Stimulated activated CD4-positive, alpha-beta T cell treated with anti-CD3 and anti-CD28 coated beads, Interleukin-2, amount 100 ng/mL, for 4 hours (primary cell): ENCODE data around the gene PRSS2.

Experiments
- DNase-seq: peaks from one replicate; pipeline ENCODE4 v3.0.0-alpha.2; 2020; ENCODE audit warnings: low read depth

Gene PRSS2

DNA sequence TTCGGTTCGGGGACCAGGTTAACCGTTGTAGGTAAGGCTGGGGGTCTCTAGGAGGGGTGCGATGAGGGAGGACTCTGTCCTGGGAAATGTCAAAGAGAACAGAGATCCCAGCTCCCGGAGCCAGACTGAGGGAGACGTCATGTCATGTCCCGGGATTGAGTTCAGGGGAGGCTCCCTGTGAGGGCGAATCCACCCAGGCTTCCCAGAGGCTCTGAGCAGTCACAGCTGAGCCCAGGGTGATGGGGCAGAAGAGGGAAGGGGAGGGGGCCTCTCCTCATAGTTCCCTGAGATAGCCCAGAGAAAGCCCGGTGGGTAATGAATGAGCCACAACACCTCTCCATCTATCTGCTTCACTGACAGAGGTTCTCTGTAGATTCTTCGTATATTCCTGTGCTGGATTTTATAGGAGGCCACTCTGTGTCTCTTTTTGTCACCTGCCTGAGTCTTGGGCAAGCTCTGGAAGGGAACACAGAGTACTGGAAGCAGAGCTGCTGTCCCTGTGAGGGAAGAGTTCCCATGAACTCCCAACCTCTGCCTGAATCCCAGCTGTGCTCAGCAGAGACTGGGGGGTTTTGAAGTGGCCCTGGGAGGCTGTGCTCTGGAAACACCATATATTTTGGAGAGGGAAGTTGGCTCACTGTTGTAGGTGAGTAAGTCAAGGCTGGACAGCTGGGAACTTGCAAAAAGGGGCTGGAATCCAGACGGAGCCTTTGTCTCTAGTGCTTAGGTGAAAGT lies 16.4 kb downstream of the PRSS2 start:
- DNase-seq, result no peak

DNA sequence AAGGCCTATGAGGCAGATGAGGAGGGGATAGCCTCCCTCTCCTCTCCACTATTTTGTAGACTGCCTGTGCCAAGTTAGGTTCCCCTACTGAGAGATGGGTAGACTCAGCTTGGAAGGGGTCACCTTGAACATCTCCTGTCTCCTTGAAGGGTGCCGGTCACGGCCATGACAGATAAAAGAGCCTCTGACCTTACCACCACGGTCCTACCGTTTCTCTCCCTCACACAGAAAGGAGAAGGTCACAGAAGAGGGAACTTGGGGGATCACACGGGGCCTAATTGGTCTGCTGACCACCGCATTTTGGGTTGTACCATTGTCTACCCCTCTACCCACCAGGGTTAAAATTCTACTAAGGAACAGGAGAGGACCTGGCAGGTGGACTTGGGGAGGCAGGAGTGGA lies 17.0 kb downstream of the PRSS2 start:
- no peak for DNase-seq

GRCh38 chr7:142788303-142789289 lies 17.8 kb downstream of the PRSS2 start:
- no peak for DNase-seq

GRCh38 chr7:142789441-142789840 lies 18.7 kb downstream of the PRSS2 start:
- no peak for DNase-seq

- no peak for DNase-seq
Measured at GRCh38 chr7:142790056-142790455, 19.3 kb downstream of the PRSS2 start.

DNA sequence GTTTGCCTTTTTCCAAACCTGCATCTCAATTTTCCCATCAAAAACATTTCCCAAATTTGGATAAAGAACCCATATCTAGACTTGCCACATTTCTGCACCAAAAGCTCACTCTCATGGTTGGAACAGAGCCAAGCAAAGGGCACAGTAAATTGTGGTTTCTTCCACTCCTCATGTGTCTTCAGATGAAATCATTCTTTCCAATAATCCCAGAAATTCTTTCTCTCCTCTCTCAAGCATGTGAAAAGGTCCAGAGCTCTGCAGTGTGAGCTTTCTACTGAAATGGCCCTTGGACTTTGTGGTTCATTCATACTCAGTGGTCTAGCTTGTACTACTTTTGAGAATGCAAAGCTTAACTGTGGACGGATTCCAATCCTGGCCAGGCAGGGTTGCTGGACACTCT lies 19.8 kb downstream of the PRSS2 start:
- no peak for DNase-seq

DNA sequence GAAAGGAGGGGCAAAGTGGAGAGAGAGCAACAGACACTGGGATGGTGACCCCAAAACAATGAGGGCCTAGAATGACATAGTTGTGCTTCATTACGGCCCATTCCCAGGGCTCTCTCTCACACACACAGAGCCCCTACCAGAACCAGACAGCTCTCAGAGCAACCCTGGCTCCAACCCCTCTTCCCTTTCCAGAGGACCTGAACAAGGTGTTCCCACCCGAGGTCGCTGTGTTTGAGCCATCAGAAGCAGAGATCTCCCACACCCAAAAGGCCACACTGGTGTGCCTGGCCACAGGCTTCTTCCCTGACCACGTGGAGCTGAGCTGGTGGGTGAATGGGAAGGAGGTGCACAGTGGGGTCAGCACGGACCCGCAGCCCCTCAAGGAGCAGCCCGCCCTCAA lies 20.7 kb downstream of the PRSS2 start:
- DNase-seq, result no peak

DNA sequence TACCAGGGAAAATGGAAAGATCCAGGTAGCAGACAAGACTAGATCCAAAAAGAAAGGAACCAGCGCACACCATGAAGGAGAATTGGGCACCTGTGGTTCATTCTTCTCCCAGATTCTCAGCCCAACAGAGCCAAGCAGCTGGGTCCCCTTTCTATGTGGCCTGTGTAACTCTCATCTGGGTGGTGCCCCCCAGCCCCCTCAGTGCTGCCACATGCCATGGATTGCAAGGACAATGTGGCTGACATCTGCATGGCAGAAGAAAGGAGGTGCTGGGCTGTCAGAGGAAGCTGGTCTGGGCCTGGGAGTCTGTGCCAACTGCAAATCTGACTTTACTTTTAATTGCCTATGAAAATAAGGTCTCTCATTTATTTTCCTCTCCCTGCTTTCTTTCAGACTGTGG lies 21.4 kb downstream of the PRSS2 start:
- DNase-seq, result no peak

DNA sequence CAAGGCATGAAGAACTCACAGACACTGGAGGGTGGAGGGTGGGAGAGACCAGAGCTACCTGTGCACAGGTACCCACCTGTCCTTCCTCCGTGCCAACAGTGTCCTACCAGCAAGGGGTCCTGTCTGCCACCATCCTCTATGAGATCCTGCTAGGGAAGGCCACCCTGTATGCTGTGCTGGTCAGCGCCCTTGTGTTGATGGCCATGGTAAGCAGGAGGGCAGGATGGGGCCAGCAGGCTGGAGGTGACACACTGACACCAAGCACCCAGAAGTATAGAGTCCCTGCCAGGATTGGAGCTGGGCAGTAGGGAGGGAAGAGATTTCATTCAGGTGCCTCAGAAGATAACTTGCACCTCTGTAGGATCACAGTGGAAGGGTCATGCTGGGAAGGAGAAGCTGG lies 21.8 kb downstream of the PRSS2 start:
- DNase-seq, result no peak

GRCh38 chr7:142793156-142793555 lies 22.4 kb downstream of the PRSS2 start:
- no peak for DNase-seq

GRCh38 chr7:142795339-142795863 lies 24.6 kb downstream of the PRSS2 start:
- peak; percentile 69 for DNase-seq

GRCh38 chr7:142796001-142796500 lies 25.3 kb downstream of the PRSS2 start:
- DNase-seq, result no peak

GRCh38 chr7:142796501-142797390 lies 26.0 kb downstream of the PRSS2 start:
- no peak for DNase-seq

GRCh38 chr7:142797391-142798377 lies 26.9 kb downstream of the PRSS2 start:
- no peak for DNase-seq

GRCh38 chr7:142798451-142799436 lies 28.0 kb downstream of the PRSS2 start:
- no peak for DNase-seq

DNA sequence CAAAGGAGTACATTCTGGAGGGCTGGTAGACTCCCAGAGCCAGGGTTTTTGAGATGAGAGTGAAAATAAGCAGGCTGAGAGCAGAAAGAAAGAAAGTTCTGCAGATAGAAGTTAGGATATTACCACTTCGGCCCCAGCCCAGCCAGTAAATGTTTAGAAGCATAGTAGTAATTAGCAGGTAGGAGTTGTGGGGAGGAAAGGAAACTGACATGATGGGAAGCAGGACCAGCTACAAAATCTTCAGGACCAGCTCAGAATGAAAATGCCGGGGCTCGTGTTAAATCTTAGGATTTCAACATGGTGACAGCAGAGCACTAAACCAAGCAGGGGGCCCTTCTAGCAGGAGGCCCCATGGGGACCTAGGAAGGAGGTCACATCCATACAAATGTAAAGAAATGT lies 28.7 kb downstream of the PRSS2 start:
- DNase-seq, result no peak

- DNase-seq, result no peak
Measured at GRCh38 chr7:142800088-142800487, 29.3 kb downstream of the PRSS2 start.

GRCh38 chr7:142800699-142801260 lies 30.0 kb downstream of the PRSS2 start:
- no peak for DNase-seq
